GM23338 (cell line): ENCODE results near the gene NLRC5. TPM values are rescaled to one million over a fixed set of nuclear protein-coding genes. Genes with fewer than 3 reads are reported as not detected.

ENCODE experiments used
- ATAC-seq: fragments of 200-7000 bp; cut with Tn5 transposase; 3 replicates; pipeline ENCODE4 v1.9.1; 2020
- DNase-seq: peaks from one replicate; pipeline ENCODE4 v3.0.0-alpha.2; 2015; ENCODE audit warnings: low spot score
- H2AFZ ChIP-seq: fragments of 200-600 bp; sonication (generic); 2 replicates; pipeline ENCODE4 v1.8.0; 2016; ENCODE audit warnings: antibody characterized with exemption, mild to moderate bottlenecking, moderate library complexity
- H3F3A ChIP-seq: fragments of 200-600 bp; sonication (generic); replicated peaks from 2 replicates; pipeline ENCODE4 v1.8.0; 2017; ENCODE audit warnings: antibody characterized with exemption, mixed run types, low read depth
- H3K27ac ChIP-seq: fragments of 200-600 bp; sonication (generic); 2 replicates; pipeline ENCODE4 v1.6.1; 2016; ENCODE audit warnings: low read depth
- H3K27me3 ChIP-seq: fragments of 200-600 bp; sonication (generic); 2 replicates; pipeline ENCODE4 v1.8.0; 2016; ENCODE audit warnings: mild to moderate bottlenecking, mixed run types, moderate library complexity; ENCODE audit not compliant: insufficient read depth
- H3K36me3 ChIP-seq: fragments of 200-600 bp; sonication (generic); 2 replicates; pipeline ENCODE4 v1.8.0; 2016; ENCODE audit warnings: mild to moderate bottlenecking; ENCODE audit not compliant: insufficient read depth
- H3K4me1 ChIP-seq: fragments of 200-600 bp; sonication (generic); 2 replicates; pipeline ENCODE4 v1.8.0; 2016; ENCODE audit warnings: mild to moderate bottlenecking, moderate library complexity; ENCODE audit not compliant: insufficient read depth
- H3K4me2 ChIP-seq: fragments of 200-600 bp; sonication (generic); 2 replicates; pipeline ENCODE4 v1.7.1; 2017; ENCODE audit warnings: mixed run types
- H3K4me3 ChIP-seq: fragments of 200-600 bp; sonication (generic); 2 replicates; pipeline ENCODE4 v1.6.1; 2016; ENCODE audit warnings: mixed run types
- H3K79me2 ChIP-seq: fragments of 200-600 bp; sonication (generic); replicated peaks from 2 replicates; pipeline ENCODE4 v1.8.0; 2017; ENCODE audit warnings: mild to moderate bottlenecking; ENCODE audit not compliant: insufficient read depth
- H3K9me2 ChIP-seq: fragments of 200-600 bp; sonication (generic); 2 replicates; pipeline ENCODE4 v1.8.0; 2017; ENCODE audit not compliant: insufficient read depth
- H4K20me1 ChIP-seq: fragments of 200-600 bp; sonication (generic); replicated peaks from 2 replicates; pipeline ENCODE4 v1.8.0; 2017; ENCODE audit warnings: mild to moderate bottlenecking; ENCODE audit not compliant: insufficient read depth
- H3K27ac Mint-ChIP-seq: 2 replicates; pipeline ENCODE4 v1.8.0; 2020; ENCODE audit warnings: inconsistent platforms, mild to moderate bottlenecking, moderate library complexity, mixed read lengths
- H3K27me3 Mint-ChIP-seq: 3 replicates; pipeline ENCODE4 v1.8.0; 2022; ENCODE audit warnings: low read depth, mild to moderate bottlenecking, moderate library complexity, mixed read lengths, inconsistent platforms; ENCODE audit not compliant: insufficient read depth, poor library complexity
- H3K36me3 Mint-ChIP-seq: 3 replicates; pipeline ENCODE4 v1.8.0; 2021; ENCODE audit warnings: low read depth, mild to moderate bottlenecking, inconsistent platforms, moderate library complexity, mixed read lengths
- H3K4me1 Mint-ChIP-seq: 3 replicates; pipeline ENCODE4 v1.8.0; 2020; ENCODE audit warnings: mild to moderate bottlenecking, inconsistent platforms, mixed read lengths
- H3K4me3 Mint-ChIP-seq: 3 replicates; pipeline ENCODE4 v1.8.0; 2021; ENCODE audit warnings: moderate library complexity, mild to moderate bottlenecking, inconsistent platforms, mixed read lengths
- H3K9me3 Mint-ChIP-seq: 3 replicates; pipeline ENCODE4 v1.8.0; 2020; ENCODE audit warnings: moderate library complexity, mild to moderate bottlenecking, inconsistent platforms, mixed read lengths
- EZH2 ChIP-seq: fragments of 200-600 bp; sonication (generic); IDR thresholded peaks from one replicate; pipeline ENCODE4 v1.8.0; 2017; ENCODE audit warnings: antibody characterized with exemption, mild to moderate bottlenecking, low read depth; ENCODE audit not compliant: unreplicated experiment
- EZH2phosphoT487 ChIP-seq: fragments of 200-600 bp; sonication (generic); IDR thresholded peaks from one replicate; pipeline ENCODE4 v1.8.1; 2018; ENCODE audit warnings: antibody characterized with exemption; ENCODE audit not compliant: unreplicated experiment
- NANOG ChIP-seq: IDR thresholded peaks from 2 replicates; pipeline ENCODE4 v1.6.1; 2016; ENCODE audit warnings: antibody characterized with exemption, borderline replicate concordance
- STAT1 ChIP-seq: IDR thresholded peaks from one replicate; pipeline ENCODE4 v1.6.1; 2016; ENCODE audit warnings: antibody characterized with exemption; ENCODE audit not compliant: unreplicated experiment
- ZNF114 ChIP-seq: fragments of 250-450 bp; sonication (Bioruptor Pico); IDR thresholded peaks from 2 replicates; pipeline ENCODE4 v1.5.0; 2020; ENCODE audit warnings: mild to moderate bottlenecking, moderate library complexity
- ZNF331 ChIP-seq: fragments of 250-450 bp; sonication (Bioruptor Pico); IDR thresholded peaks from 2 replicates; pipeline ENCODE4 v1.5.0; 2020; ENCODE audit warnings: low read depth, mild to moderate bottlenecking, moderate library complexity
- polyA plus RNA-seq: library from polyadenylated mRNA; unstranded; fragments of >200 nt; fragmentation: Nextera tagmentation; extraction: Ambion mirVana; gene quantifications from 2 replicates; pipeline ENCODE4 v1.2.1, GENCODE V29; 2016
- total RNA-seq: library from RNA; depleted of rRNA; stranded (reverse); fragments of >200 nt; shearing (Covaris generic); gene quantifications from 2 replicates; pipeline ENCODE4 v1.2.3, GENCODE V29; 2014
- TF ChIP-seq, protein P1 (sequence below), 2 experiments: fragments of 200-600 bp in 1 of 2; sonication (generic) in 1 of 2; conservative IDR thresholded peaks; 2 replicates each; pipeline versions ENCODE4 v1.5.1 to v1.6.1; 2016 to 2017; ENCODE audit warnings: antibody characterized with exemption in 2 of 2, low read depth in 2 of 2, mild to moderate bottlenecking in 2 of 2, moderate library complexity in 1 of 2
- TF ChIP-seq, protein P2 (sequence below): IDR thresholded peaks from one replicate; pipeline ENCODE4 v1.6.1; 2018; ENCODE audit warnings: antibody characterized with exemption; ENCODE audit not compliant: unreplicated experiment
- TF ChIP-seq, protein P3 (sequence below): fragments of 250-450 bp; sonication (Bioruptor Pico); IDR thresholded peaks from 2 replicates; pipeline ENCODE4 v1.5.0; 2020; ENCODE audit warnings: mild to moderate bottlenecking, moderate library complexity

Gene NLRC5
- total and polyA plus RNA-seq, 2 experiments from 2014 or later = 2.3 to 3.9 TPM

DNA sequence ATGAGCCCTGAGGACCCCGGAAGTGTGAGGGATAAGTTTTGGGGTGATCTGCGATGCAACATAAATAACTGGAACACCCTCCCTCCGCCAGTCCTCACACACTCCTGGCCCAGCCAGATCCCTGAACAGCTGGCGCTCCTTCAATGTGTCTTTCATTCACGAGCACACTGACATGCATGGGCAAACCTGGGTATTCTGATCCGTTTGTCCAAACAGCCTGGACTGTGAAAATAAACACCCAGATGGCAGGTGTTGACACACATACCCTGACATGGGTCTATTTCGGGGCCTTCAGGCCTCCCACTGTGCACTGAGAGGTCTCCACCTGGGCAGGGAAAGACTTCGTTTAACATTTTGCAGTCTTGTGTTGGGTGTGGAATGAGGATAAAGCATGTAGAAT, 100.0 kb downstream of the NLRC5 start (continued):
- TF ChIP-seq, protein P1, sequence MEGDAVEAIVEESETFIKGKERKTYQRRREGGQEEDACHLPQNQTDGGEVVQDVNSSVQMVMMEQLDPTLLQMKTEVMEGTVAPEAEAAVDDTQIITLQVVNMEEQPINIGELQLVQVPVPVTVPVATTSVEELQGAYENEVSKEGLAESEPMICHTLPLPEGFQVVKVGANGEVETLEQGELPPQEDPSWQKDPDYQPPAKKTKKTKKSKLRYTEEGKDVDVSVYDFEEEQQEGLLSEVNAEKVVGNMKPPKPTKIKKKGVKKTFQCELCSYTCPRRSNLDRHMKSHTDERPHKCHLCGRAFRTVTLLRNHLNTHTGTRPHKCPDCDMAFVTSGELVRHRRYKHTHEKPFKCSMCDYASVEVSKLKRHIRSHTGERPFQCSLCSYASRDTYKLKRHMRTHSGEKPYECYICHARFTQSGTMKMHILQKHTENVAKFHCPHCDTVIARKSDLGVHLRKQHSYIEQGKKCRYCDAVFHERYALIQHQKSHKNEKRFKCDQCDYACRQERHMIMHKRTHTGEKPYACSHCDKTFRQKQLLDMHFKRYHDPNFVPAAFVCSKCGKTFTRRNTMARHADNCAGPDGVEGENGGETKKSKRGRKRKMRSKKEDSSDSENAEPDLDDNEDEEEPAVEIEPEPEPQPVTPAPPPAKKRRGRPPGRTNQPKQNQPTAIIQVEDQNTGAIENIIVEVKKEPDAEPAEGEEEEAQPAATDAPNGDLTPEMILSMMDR (conservative IDR thresholded peaks at IDR 0.05; ENCODE audit: low read depth in 2 of 2) = no peak
- TF ChIP-seq NANOG = no peak
- no peak for TF ChIP-seq EZH2
- TF ChIP-seq ZNF331 (CRISPR knock-in tag) = no peak

DNA sequence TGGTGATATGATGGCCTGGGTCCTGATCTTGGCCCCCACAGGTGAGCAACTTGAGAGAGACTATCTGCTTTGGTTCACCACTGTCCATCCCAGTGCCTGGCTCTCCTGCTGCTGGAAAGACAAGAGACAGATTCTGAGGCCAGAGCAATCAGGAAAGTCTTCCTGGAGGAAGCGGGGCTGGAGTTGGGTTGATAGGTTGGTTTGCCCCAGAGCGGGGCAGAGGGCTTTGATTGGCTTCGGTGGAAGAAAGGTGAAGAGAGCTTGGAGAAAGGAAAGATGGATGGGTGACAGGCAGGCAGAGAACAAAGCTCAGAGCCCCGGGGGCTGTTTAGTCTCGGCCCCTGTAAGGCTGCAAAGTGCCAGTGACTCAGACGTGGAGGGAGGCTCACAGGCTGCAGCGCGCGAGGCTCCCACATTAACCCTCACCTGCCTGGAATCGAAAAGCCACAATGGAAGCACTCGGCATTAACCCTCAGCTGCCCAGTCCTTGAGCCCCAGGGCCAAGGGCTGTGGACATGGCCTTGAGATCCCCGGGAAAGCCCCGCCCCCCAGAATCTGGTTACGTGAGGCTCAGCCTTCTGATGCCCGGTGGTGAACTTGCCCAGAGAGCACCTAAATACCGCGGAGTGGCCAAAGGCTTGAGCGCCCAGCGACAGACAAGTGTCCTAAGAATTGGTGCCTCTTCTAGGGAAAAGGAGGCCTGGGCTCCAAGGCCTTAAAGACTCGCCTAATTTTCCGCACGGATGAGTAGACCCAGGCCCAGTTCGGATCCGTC, 102.0 kb downstream of the NLRC5 start:
- H3K36me3 ChIP-seq = no peaks in the 10 kb centered on the region
- ATAC-seq (peak; percentile 60), DNase-seq (peak; percentile 77)
- Mint-ChIP-seq H3K36me3 (no peaks in the 10 kb centered on the region), H3K27ac (no peak overlapping the region), H3K27me3 (peaks cover 15% of the 10 kb centered on the region), H3K4me3 (peak overlapping the region; percentile 81), H3K4me1 (peaks cover 11% of the 10 kb centered on the region), H3K9me3 (no peaks in the 10 kb centered on the region)
- no peaks in the 10 kb centered on the region for H3K79me2 ChIP-seq
- peaks cover 14% of the 10 kb centered on the region for H3K4me1 ChIP-seq
- no peaks in the 10 kb centered on the region for H3K9me2 ChIP-seq
- peaks cover 4% of the 10 kb centered on the region; the same call in 1 of the 2 replicates for H3F3A ChIP-seq
- peak overlapping the region; percentile 99 for H3K4me2 ChIP-seq
- H3K4me3 ChIP-seq = peak overlapping the region; percentile 88
- H3K27ac ChIP-seq = no peak overlapping the region
- peak overlapping the region; percentile 99 for H2AFZ ChIP-seq
- H3K27me3 ChIP-seq = peaks cover 36% of the 10 kb centered on the region
- no peaks in the 10 kb centered on the region; the same call in 1 of the 2 replicates for H4K20me1 ChIP-seq
- no peak for TF ChIP-seq EZH2phosphoT487
- TF ChIP-seq EZH2 = no peak
- TF ChIP-seq, protein P1 (conservative IDR thresholded peaks at IDR 0.05; ENCODE audit: low read depth in 2 of 2) = no peak
- no peak for TF ChIP-seq ZNF331 (CRISPR knock-in tag)
- no peak for TF ChIP-seq NANOG
- TF ChIP-seq, protein P2, sequence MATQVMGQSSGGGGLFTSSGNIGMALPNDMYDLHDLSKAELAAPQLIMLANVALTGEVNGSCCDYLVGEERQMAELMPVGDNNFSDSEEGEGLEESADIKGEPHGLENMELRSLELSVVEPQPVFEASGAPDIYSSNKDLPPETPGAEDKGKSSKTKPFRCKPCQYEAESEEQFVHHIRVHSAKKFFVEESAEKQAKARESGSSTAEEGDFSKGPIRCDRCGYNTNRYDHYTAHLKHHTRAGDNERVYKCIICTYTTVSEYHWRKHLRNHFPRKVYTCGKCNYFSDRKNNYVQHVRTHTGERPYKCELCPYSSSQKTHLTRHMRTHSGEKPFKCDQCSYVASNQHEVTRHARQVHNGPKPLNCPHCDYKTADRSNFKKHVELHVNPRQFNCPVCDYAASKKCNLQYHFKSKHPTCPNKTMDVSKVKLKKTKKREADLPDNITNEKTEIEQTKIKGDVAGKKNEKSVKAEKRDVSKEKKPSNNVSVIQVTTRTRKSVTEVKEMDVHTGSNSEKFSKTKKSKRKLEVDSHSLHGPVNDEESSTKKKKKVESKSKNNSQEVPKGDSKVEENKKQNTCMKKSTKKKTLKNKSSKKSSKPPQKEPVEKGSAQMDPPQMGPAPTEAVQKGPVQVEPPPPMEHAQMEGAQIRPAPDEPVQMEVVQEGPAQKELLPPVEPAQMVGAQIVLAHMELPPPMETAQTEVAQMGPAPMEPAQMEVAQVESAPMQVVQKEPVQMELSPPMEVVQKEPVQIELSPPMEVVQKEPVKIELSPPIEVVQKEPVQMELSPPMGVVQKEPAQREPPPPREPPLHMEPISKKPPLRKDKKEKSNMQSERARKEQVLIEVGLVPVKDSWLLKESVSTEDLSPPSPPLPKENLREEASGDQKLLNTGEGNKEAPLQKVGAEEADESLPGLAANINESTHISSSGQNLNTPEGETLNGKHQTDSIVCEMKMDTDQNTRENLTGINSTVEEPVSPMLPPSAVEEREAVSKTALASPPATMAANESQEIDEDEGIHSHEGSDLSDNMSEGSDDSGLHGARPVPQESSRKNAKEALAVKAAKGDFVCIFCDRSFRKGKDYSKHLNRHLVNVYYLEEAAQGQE = no peak
- TF ChIP-seq ZNF114 = no peak
- TF ChIP-seq, protein P3, sequence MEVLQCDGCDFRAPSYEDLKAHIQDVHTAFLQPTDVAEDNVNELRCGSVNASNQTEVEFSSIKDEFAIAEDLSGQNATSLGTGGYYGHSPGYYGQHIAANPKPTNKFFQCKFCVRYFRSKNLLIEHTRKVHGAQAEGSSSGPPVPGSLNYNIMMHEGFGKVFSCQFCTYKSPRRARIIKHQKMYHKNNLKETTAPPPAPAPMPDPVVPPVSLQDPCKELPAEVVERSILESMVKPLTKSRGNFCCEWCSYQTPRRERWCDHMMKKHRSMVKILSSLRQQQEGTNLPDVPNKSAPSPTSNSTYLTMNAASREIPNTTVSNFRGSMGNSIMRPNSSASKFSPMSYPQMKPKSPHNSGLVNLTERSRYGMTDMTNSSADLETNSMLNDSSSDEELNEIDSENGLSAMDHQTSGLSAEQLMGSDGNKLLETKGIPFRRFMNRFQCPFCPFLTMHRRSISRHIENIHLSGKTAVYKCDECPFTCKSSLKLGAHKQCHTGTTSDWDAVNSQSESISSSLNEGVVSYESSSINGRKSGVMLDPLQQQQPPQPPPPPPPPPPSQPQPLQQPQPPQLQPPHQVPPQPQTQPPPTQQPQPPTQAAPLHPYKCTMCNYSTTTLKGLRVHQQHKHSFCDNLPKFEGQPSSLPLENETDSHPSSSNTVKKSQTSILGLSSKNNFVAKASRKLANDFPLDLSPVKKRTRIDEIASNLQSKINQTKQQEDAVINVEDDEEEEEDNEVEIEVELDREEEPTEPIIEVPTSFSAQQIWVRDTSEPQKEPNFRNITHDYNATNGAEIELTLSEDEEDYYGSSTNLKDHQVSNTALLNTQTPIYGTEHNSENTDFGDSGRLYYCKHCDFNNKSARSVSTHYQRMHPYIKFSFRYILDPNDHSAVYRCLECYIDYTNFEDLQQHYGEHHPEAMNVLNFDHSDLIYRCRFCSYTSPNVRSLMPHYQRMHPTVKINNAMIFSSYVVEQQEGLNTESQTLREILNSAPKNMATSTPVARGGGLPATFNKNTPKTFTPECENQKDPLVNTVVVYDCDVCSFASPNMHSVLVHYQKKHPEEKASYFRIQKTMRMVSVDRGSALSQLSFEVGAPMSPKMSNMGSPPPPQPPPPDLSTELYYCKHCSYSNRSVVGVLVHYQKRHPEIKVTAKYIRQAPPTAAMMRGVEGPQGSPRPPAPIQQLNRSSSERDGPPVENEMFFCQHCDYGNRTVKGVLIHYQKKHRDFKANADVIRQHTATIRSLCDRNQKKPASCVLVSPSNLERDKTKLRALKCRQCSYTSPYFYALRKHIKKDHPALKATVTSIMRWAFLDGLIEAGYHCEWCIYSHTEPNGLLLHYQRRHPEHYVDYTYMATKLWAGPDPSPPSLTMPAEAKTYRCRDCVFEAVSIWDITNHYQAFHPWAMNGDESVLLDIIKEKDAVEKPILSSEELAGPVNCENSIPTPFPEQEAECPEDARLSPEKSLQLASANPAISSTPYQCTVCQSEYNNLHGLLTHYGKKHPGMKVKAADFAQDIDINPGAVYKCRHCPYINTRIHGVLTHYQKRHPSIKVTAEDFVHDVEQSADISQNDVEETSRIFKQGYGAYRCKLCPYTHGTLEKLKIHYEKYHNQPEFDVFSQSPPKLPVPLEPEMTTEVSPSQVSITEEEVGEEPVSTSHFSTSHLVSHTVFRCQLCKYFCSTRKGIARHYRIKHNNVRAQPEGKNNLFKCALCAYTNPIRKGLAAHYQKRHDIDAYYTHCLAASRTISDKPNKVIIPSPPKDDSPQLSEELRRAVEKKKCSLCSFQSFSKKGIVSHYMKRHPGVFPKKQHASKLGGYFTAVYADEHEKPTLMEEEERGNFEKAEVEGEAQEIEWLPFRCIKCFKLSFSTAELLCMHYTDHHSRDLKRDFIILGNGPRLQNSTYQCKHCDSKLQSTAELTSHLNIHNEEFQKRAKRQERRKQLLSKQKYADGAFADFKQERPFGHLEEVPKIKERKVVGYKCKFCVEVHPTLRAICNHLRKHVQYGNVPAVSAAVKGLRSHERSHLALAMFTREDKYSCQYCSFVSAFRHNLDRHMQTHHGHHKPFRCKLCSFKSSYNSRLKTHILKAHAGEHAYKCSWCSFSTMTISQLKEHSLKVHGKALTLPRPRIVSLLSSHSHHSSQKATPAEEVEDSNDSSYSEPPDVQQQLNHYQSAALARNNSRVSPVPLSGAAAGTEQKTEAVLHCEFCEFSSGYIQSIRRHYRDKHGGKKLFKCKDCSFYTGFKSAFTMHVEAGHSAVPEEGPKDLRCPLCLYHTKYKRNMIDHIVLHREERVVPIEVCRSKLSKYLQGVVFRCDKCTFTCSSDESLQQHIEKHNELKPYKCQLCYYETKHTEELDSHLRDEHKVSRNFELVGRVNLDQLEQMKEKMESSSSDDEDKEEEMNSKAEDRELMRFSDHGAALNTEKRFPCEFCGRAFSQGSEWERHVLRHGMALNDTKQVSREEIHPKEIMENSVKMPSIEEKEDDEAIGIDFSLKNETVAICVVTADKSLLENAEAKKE (CRISPR knock-in tag) = no peak
- no peak for TF ChIP-seq STAT1
